NCI-H1048 (cell line): Measurements from ENCODE around the gene MTNR1A.

Source experiments
- DNase-seq: peaks from one replicate; lab custom pipeline; 2025; lab: John Stamatoyannopoulos, UW

Gene MTNR1A

GRCh38 chr4:186486172-186486571, 69.2 kb downstream of the MTNR1A start:
- no peak for DNase-seq

- no peak for DNase-seq
Measured at GRCh38 chr4:186485561-186486062, 69.8 kb downstream of the MTNR1A start.

GRCh38 chr4:186485150-186485549, 70.2 kb downstream of the MTNR1A start:
- no peak for DNase-seq

- DNase-seq, result no peak
Measured at GRCh38 chr4:186483656-186484055, 71.7 kb downstream of the MTNR1A start.
